Thyroid gland (tissue), 4 donors: Measurements from ENCODE around the gene SYNDIG1L.

ENCODE experiments used
- CTCF ChIP-seq, 6 experiments: fragments of 200-600 bp in 3 of 6; fragments of 450-650 bp in 3 of 6; sonication (generic) in 3 of 6; IDR thresholded peaks; one replicate each; pipeline ENCODE4 v1.5.1; 2016 to 2019; ENCODE audit warnings: antibody characterized with exemption in 6 of 6, mild to moderate bottlenecking in 2 of 6, inconsistent platforms in 1 of 6, moderate library complexity in 1 of 6
- POLR2A ChIP-seq, 2 donors: fragments of 450-650 bp; IDR thresholded peaks; one replicate each; pipeline ENCODE4 v1.6.1; 2017; ENCODE audit warnings: antibody characterized with exemption in 2 of 2, mild to moderate bottlenecking in 2 of 2, moderate library complexity in 1 of 2

GRCh38 chr14:74413627-74414026, 12.4 kb downstream of the SYNDIG1L start:
- no peak for TF ChIP-seq CTCF (IDR thresholded peaks at IDR 0.05)
- TF ChIP-seq POLR2A (IDR thresholded peaks at IDR 0.05) = no peak
